ENCODE measurements around the gene SPANXA2.
"Not testable (repeated sequence)": the region's sequence is repeated elsewhere in the genome, so short reads cannot be mapped to it uniquely, and the experiment has no call there.

Gene SPANXA2, protein sequence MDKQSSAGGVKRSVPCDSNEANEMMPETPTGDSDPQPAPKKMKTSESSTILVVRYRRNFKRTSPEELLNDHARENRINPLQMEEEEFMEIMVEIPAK

DNA sequence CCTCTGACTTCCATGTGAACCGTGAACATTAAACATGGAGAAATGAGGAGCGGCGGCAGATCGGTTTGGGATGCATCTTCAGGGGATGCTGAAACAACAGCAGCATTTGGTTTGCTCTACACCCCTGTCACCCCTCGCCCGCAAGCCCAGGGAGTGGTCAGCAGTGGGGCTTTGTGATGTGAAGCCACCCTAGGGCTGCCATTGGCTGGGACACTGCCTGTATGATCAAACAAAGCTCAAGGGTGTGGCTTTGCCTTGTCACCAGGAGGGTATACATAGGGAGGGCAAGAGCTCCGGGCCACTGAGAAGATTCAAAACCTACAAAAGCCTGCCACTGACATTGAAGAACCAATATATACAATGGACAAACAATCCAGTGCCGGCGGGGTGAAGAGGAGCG is at the start of gene SPANXA2:
Gene SPANXA2, plus strand, starts transcription at position 301 of the 400 bp plus-strand sequence. Its CDS starts 60 bp downstream, at position 361.
- DNase-seq, result not testable (repeated sequence)

GRCh38 chrX:141542551-141542950 is 47.0 kb upstream of the SPANXA2 start:
- DNase-seq, result not testable (repeated sequence)

DNA sequence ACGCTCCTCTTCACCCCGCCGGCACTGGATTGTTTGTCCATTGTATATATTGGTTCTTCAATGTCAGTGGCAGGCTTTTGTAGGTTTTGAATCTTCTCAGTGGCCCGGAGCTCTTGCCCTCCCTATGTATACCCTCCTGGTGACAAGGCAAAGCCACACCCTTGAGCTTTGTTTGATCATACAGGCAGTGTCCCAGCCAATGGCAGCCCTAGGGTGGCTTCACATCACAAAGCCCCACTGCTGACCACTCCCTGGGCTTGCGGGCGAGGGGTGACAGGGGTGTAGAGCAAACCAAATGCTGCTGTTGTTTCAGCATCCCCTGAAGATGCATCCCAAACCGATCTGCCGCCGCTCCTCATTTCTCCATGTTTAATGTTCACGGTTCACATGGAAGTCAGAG is 4.9 kb upstream of the SPANXA2 start, which contains the start of gene SPANXA1:
Gene SPANXA1, minus strand, starts transcription at position 101 of the 400 bp plus-strand sequence. Its CDS starts 60 bp downstream, at position 41.
- not testable (repeated sequence) for DNase-seq

GRCh38 chrX:141609111-141609510 is 19.6 kb downstream of the SPANXA2 start:
- DNase-seq, result no peak

- DNase-seq, result no peak
Observed at GRCh38 chrX:141619336-141619735, 29.8 kb downstream of the SPANXA2 start.

- DNase-seq, result no peak
Observed at GRCh38 chrX:141632124-141632523, 42.6 kb downstream of the SPANXA2 start.

DNA sequence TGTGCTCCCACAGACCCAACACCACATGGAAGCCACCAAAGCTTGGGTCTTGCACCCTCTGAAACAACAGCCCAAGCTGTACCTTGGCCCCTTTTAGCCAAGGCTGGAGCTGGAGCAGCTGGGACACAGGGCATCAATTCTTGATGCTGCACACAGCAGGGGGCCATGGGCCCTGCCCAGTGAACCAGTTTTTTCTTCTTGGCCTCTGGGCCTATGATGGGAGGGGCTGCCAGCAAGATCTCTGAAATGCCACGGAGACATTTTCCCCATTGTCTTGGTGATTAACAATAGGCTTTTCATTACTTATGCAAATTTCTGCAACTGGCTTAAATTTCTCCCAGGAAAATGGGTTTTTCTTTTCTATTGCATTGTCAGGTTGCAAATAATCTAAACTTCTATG is 49.0 kb downstream of the SPANXA2 start:
- DNase-seq, result no peak

Data from CD4-positive, alpha-beta T cell treated with Interleukin-4 for 4 hours (primary cell).